ENCODE results near the gene LRRC30.

Gene LRRC30

DNA sequence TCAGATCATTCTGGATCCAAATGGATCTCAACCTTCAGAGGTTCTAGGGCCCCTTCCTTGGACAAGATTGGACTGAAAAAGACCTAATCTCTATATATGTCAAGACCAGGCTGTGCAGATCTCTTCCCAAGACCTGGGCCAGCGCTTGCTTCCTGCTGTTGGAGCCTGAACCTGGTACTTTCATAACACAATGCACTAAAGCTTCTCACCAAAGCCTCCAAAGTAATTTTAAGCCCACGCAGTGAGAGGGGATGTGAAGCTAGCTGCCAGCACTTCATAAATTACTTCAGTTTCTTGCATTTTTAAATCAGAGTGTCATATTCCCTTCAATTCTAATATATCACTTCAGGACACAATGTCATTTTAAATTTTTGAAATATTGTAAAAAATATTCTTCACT lies 50.7 kb downstream of the LRRC30 start:
- no peak for DNase-seq
- Histone ChIP-seq H3K4me2 (ENCODE audit: low read length) (no peak overlapping the region), H3K9ac (ENCODE audit: low read length) (no peak overlapping the region), H4K91ac (ENCODE audit: low read depth, low read length) (no peak overlapping the region), H2BK12ac (ENCODE audit: low read length) (no peak overlapping the region), H3K14ac (ENCODE audit: low read length) (no peak overlapping the region), H3K36me3 (ENCODE audit: control insufficient read depth in 1 of 2, insufficient read depth in 2 of 2, low read length in 2 of 2) (no peaks in the 10 kb centered on the region), H3K4me3 (ENCODE audit: low read depth, low read length) (no peak overlapping the region), H2AK5ac (ENCODE audit: low read length) (no peak overlapping the region), H2AFZ (ENCODE audit: insufficient read depth, low read length, poor library complexity) (no peak overlapping the region), H2BK120ac (ENCODE audit: insufficient read depth, low read length, poor library complexity) (no peak overlapping the region), H3K27me3 (ENCODE audit: insufficient read depth, low read length) (no peaks in the 10 kb centered on the region), H4K8ac (ENCODE audit: low read depth, low read length) (no peak overlapping the region), H3K4me1 (ENCODE audit: control insufficient read depth in 1 of 2, insufficient read depth in 2 of 2, low read length in 2 of 2) (no peaks in the 10 kb centered on the region), H3K79me1 (ENCODE audit: low read length) (no peaks in the 10 kb centered on the region), H3K23ac (ENCODE audit: low read length) (no peak overlapping the region), H3K4ac (ENCODE audit: low read depth, low read length) (no peak overlapping the region), H3K27ac (ENCODE audit: low read depth, low read length) (no peak overlapping the region), H4K12ac (ENCODE audit: low read depth, low read length) (no peak overlapping the region), H3K79me2 (ENCODE audit: control insufficient read depth, insufficient read depth, low read length, poor library complexity) (no peaks in the 10 kb centered on the region), H3K18ac (ENCODE audit: low read length) (no peak overlapping the region), H3K9me3 (ENCODE audit: insufficient read depth, low read depth, low read length) (no peaks in the 10 kb centered on the region), H2BK5ac (ENCODE audit: low read depth, low read length, poor library complexity) (no peak overlapping the region)
- no CpG with 5 or more reads among the region's 2 CpGs for WGBS (ENCODE audit: extremely low coverage, insufficient coverage, insufficient read length)
